C4-2B (cell line): ENCODE results near the gene PTPRN2.

Source experiments
- H3K27ac ChIP-seq: fragments of 450-650 bp; 2 replicates; pipeline ENCODE4 v1.5.1; 2017
- ZFX ChIP-seq: fragments of 450-650 bp; IDR thresholded peaks from 2 replicates; pipeline ENCODE4 v1.6.1; 2017
- TF ChIP-seq, protein P1 (sequence below): fragments of 450-650 bp; conservative IDR thresholded peaks from 2 replicates; pipeline ENCODE4 v1.5.1; 2017; ENCODE audit warnings: mild to moderate bottlenecking

PTPRN2 gene

GRCh38 chr7:157770716-157771320, 816.8 kb downstream of the PTPRN2 start:
- H3K27ac ChIP-seq: no peak overlapping the region
- TF ChIP-seq ZFX: no peak
- TF ChIP-seq, protein P1, sequence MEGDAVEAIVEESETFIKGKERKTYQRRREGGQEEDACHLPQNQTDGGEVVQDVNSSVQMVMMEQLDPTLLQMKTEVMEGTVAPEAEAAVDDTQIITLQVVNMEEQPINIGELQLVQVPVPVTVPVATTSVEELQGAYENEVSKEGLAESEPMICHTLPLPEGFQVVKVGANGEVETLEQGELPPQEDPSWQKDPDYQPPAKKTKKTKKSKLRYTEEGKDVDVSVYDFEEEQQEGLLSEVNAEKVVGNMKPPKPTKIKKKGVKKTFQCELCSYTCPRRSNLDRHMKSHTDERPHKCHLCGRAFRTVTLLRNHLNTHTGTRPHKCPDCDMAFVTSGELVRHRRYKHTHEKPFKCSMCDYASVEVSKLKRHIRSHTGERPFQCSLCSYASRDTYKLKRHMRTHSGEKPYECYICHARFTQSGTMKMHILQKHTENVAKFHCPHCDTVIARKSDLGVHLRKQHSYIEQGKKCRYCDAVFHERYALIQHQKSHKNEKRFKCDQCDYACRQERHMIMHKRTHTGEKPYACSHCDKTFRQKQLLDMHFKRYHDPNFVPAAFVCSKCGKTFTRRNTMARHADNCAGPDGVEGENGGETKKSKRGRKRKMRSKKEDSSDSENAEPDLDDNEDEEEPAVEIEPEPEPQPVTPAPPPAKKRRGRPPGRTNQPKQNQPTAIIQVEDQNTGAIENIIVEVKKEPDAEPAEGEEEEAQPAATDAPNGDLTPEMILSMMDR: no peak

- TF ChIP-seq, protein P1: no peak
- no peak for TF ChIP-seq ZFX
These were observed 818.0 kb downstream of the PTPRN2 start for GRCh38 chr7:157769526-157770215.

GRCh38 chr7:157769086-157769485, 818.5 kb downstream of the PTPRN2 start:
- TF ChIP-seq ZFX: no peak
- TF ChIP-seq, protein P1: no peak
- H3K27ac ChIP-seq: no peak overlapping the region

More at GRCh38 chr7:157769526-157770215, 818.0 kb downstream of the PTPRN2 start:
- no peak overlapping the region for H3K27ac ChIP-seq

- no peak overlapping the region for H3K27ac ChIP-seq
- no peak for TF ChIP-seq ZFX
These were observed 819.4 kb downstream of the PTPRN2 start for GRCh38 chr7:157768198-157768597.

- H3K27ac ChIP-seq: no peak overlapping the region
- TF ChIP-seq ZFX: no peak
- TF ChIP-seq, protein P1: no peak
These were observed 820.0 kb downstream of the PTPRN2 start for GRCh38 chr7:157767506-157768197.

DNA sequence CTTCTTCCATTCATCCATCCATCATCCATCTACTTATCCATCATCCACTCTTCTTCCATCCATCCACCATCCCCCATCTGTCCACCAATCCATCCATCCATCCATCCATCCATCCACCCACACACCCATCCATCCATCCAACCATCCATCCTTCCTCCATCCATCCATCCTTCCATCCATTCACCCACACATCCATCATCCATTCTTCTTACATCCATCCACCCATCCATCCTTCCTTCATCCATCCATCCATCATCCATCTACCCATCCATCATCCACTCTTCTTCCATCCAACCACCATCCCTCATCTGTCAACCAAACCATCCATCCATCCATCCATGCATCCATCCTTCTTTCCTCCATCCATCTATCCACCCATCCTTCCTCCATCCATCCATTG, 821.5 kb downstream of the PTPRN2 start:
- no peak for TF ChIP-seq ZFX
- TF ChIP-seq, protein P1: no peak

GRCh38 chr7:157764946-157765537, 822.6 kb downstream of the PTPRN2 start:
- H3K27ac ChIP-seq: no peak overlapping the region
- TF ChIP-seq, protein P1: no peak
- TF ChIP-seq ZFX: no peak

More for the DNA sequence above, 821.5 kb downstream of the PTPRN2 start:
- no peak overlapping the region for H3K27ac ChIP-seq
